Measurements from ENCODE around the gene SPC24. TPM values are rescaled to one million over a fixed set of nuclear protein-coding genes. Genes with fewer than 3 reads are reported as not detected.

SPC24 gene
- total and polyA plus RNA-seq, 2 donors (not counting 3 experiments of a cell fraction or from before 2014, with no cell fraction given): 19.8 to 70.0 TPM

GRCh38 chr19:11200931-11201330 lies 45.3 kb upstream of the SPC24 start:
- Histone ChIP-seq H3K79me2 (ENCODE audit: control insufficient read depth, insufficient read depth, low read length) (peaks cover 12% of the 10 kb centered on the region), H3K4me3 (replicated peaks in 1 of 3; ENCODE audit: insufficient read depth in 1 of 3, low read depth in 1 of 3, low read length in 3 of 3) (no peak overlapping the region), H3K27ac (ENCODE audit: insufficient read depth, low read depth, low read length) (no peak overlapping the region), H3K36me3 (ENCODE audit: control insufficient read depth in 2 of 2, extremely low read depth in 1 of 2, insufficient read depth in 2 of 2, low read length in 2 of 2) (peaks cover 5 to 33% of the 10 kb centered on the region in 2 experiments), H3K27me3 (ENCODE audit: control insufficient read depth in 2 of 2, insufficient read depth in 2 of 2, low read length in 2 of 2) (no peaks in the 10 kb centered on the region), H3K9me3 (replicated peaks; ENCODE audit: control insufficient read depth, insufficient read depth, low read length) (no peaks in the 10 kb centered on the region), H4K20me1 (replicated peaks; ENCODE audit: control insufficient read depth, extremely low read depth, insufficient read depth, low read length) (no peaks in the 10 kb centered on the region), H2AFZ (ENCODE audit: low read depth, low read length) (no peak overlapping the region), H3K4me2 (ENCODE audit: insufficient read depth, low read length) (no peak overlapping the region), H3K9me1 (replicated peaks; ENCODE audit: control insufficient read depth, extremely low read depth, insufficient read depth, low read length) (no peaks in the 10 kb centered on the region), H3K9ac (replicated peaks; ENCODE audit: extremely low read depth, insufficient read depth, low read length) (no peak overlapping the region), H3K4me1 (ENCODE audit: control insufficient read depth, extremely low read depth, insufficient read depth, low read length) (peaks cover 14% of the 10 kb centered on the region)
- CTCF ChIA-PET: no interaction called here
- FAIRE-seq: no peak
- no TSS peak for BruUV-seq (replicated peaks)
- POLR2A ChIA-PET: no interaction called here
- DNase-seq (ENCODE audit: low read depth, low spot score): no peak
- dilution Hi-C loops (cut with MboI; ENCODE audit: extremely low pct_ligation_motif_present, low sequenced_read_pairs): no loop called here
- TF ChIP-seq MYC (IDR thresholded peaks at IDR 0.05; ENCODE audit: low read depth, low read length) (no peak), FOS (IDR thresholded peaks at IDR 0.05; ENCODE audit: borderline replicate concordance, insufficient read depth, low read length) (no peak), CTCF (IDR thresholded peaks at IDR 0.05; ENCODE audit: extremely low read depth in 1 of 2, insufficient read depth in 1 of 2, low read depth in 1 of 2, low read length in 2 of 2) (no peak), POLR2A (IDR thresholded peaks at IDR 0.05; ENCODE audit: low read depth, low read length) (no peak), MAX (IDR thresholded peaks at IDR 0.05; ENCODE audit: insufficient read depth, insufficient read length) (no peak), GATA2 (IDR thresholded peaks at IDR 0.05; ENCODE audit: insufficient read depth, insufficient read length, low read depth, low read length) (no peak), JUN (IDR thresholded peaks at IDR 0.05; ENCODE audit: borderline replicate concordance, insufficient read depth, insufficient read length, low read depth) (no peak), EZH2 (IDR thresholded peaks at IDR 0.05; ENCODE audit: borderline replicate concordance, low read depth, low read length, severe bottlenecking) (no peak), POLR2AphosphoS5 (IDR thresholded peaks at IDR 0.05; ENCODE audit: insufficient read depth, low read depth, low read length) (no peak)
- intact Hi-C loops (cut with micrococcal nuclease): loop anchor here (5.0 kb wide), 1 partner anchor 264 kb away; no protein-coding TSS in a partner anchor

Data from endothelial cell of umbilical vein (primary cell).